GM18907 (cell line): ENCODE measurements around the gene MGME1.

Experiments
- ATAC-seq: cut with Tn5 transposase; IDR thresholded peaks from one replicate; pipeline ENCODE4 v1.9.1; 2021; ENCODE audit warnings: mild to moderate bottlenecking, moderate library complexity; ENCODE audit not compliant: unreplicated experiment

MGME1 gene, protein sequence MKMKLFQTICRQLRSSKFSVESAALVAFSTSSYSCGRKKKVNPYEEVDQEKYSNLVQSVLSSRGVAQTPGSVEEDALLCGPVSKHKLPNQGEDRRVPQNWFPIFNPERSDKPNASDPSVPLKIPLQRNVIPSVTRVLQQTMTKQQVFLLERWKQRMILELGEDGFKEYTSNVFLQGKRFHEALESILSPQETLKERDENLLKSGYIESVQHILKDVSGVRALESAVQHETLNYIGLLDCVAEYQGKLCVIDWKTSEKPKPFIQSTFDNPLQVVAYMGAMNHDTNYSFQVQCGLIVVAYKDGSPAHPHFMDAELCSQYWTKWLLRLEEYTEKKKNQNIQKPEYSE

GRCh38 chr20:17968366-17969277 is at the start of gene MGME1, which contains the start of gene SNX5:
TSS of gene MGME1 (plus strand) at chr20:17969018. CDS start at chr20:17969860, 842 bp downstream.
TSS of gene SNX5 (minus strand) at chr20:17968794. CDS start at chr20:17968425, 369 bp downstream.
- ATAC-seq: peak; percentile 82

DNA sequence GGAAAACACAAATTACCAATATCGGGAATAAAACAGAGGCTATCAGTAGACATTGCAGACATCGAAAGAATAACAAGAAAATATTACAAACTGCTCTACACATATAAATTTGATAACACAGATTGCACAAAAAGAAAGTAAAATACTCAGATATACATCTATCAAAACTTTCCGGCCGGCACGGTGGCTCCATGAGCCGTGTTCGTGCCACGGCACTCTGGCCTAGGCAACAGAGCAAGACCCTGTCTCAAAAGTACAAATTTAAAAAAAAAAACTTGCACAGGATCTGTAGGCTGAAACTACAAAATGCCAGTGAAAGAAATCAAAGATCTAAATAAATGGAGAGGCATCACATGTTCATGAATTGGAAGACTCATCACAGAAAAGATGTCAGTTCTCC is 49.7 kb upstream of the MGME1 start:
- ATAC-seq: no peak

- ATAC-seq: no peak
Observed at GRCh38 chr20:17921774-17922173, 47.0 kb upstream of the MGME1 start.

GRCh38 chr20:17925141-17925939 is 43.5 kb upstream of the MGME1 start:
- no peak for ATAC-seq

GRCh38 chr20:17925940-17926300 is 42.9 kb upstream of the MGME1 start:
- no peak for ATAC-seq

DNA sequence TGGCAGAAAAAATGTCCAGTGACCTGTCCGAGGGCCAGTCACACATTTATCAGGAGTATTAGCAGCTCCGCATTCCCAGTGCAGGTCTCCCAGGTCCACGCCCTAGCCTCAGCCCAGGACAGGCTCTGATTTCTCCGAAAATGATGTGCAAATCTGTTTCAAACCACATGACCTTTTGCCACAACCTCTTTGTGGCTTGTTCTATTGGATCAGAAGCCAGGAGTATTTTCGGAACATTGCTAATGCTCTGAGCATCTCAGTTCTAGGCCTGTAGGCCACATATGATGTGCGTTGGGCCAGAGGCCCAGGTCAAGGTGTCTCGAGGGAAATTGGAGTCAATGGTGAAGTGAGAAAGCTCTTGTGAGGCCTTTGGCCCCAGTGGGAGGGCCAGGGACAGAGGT is 40.6 kb upstream of the MGME1 start:
- ATAC-seq: no peak

DNA sequence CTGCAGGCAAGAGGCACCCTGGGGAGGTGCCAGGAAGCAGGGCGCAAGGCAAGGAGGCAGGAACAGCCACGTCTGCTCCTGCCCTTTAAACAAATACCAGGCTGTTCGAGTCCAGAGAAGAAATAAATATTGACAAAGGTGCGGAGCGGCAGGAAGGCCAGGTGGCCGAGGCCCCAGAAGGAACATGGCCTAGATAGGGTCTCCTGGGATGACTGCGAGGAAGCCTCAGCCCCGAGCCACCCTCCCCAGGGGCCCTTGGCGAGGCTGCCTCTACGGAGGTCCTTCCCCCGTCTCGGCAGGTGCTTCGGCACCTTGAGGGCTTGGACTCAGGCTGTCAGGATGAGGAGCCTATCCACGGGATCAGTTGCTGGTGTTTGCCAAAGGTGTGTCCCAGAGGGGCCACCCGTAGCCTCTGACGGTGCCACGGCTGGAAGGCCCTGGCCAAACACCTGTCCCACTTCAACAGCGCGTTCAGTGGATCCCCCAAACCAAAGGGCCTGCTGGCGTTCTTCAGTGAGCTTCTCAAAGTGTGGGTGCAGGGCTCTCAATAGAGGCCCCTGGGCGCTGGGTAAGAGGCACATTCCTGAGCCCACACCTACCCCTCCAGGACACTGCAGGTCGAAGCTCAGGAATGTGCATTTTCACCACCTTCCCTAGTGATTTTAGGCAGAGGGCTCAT is 40.0 kb upstream of the MGME1 start:
- no peak for ATAC-seq

DNA sequence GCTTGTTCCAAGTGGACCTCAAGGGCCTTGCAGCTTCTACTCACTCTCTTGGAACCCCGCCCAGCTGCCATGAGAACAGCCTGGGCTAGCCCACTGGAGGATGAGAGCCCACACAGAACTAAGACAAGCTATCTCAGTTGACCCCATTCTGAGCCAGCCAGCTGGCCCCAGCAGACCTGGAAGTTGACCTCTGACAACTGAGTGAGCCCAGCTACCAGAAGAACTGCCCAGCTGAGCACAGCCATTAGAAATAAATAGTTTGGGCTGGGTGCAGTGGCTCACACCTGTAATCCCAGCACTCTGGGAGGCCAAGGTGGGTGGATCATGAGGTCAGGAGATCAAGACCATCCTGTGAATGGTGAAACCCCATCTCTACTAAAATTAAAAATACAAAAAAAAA is 37.3 kb upstream of the MGME1 start:
- ATAC-seq: no peak

DNA sequence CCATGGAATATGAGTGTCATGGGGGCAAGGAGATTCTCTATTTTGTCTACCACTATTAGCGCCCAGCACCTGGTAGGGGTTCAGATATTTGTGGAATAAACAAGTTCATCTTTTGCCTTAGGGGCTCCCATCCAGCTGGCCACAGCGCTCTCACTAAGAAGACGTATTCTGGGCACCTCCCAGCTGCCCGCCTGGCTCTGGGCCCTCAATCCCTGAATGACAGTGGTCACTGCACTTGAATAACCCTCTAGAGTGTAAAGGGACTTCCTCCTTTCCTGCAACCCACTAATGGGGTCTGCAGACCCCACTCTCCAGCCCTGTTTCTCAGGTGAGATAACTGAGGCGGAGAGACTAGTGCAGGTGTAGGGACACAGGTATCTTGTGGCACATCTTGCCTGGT is 36.4 kb upstream of the MGME1 start:
- no peak for ATAC-seq

DNA sequence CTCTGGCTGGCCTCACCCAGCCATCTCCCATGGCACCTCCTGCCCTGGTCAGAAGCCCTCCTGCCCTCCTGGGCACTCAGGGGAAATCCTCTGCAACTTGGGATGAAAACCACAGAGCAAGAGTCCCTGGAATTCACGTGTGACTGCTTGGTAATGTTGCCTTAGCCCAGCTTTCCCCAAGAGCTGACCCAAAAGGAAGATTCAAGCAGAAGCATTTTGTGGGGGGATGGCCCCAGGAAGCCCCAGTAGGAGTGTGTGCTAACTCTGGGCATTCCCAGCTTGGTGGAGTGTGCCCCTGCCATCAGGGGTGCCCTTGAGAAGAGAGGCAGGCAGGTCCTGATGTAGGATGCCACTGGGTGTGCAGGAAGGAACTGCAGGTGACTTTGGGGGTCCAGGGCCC is 35.7 kb upstream of the MGME1 start:
- no peak for ATAC-seq

DNA sequence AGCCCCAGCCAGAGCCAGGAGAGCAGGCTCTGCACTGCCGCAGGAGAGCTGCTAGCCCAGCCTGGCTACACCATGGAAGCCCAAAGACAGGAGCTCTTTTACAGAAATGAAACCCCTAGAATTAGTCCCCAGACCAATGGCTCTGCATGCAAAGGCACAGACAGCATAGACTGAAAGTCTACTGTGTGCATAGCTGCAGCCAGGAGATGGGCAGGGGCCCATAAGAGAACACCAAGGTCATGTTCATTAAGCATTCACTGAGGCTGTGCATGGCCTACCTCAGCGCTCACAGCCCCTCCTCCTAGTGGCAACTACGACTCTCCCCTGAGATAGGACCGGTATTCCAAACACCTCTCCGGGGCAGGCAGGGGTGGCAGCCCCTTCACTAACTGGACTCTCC is 35.1 kb upstream of the MGME1 start:
- no peak for ATAC-seq

DNA sequence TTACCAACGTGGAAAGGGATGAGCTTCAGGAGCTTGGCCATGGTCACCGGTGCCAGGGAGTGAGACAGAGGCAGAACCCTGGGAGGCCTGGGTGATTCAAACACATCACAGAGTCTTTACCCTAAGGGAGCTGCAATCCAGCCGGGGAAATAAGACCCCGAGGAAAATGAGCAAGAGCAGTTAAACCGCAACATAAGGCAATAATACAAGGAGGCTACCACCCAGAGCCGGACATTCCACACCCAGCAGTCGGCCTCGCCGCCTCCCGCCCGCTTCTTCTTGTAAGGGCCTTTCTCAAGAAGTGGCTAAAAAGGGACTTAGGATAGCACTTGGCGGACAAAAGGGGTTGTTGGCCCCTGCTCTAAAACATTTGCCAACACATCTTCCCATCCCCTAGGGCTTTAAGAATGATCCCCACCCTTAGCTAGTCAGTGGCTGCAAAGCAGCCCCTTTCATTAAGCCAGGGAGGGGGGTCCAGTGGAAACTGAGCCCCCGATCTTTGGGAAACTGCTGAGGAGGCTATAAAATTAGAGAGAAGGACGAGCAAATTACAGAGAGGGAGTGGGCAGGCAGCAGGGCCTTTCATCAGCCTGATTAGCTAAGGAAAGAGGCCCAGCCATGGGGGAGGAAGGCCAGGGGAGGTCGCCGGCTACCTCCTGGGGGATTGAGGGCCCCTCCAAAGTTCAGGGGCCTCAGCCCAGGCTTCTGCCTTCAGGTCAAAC is 34.5 kb upstream of the MGME1 start:
- ATAC-seq: no peak

- ATAC-seq: no peak
Observed at GRCh38 chr20:17935186-17935585, 33.6 kb upstream of the MGME1 start.

GRCh38 chr20:17935761-17936160 is 33.1 kb upstream of the MGME1 start:
- ATAC-seq: no peak

DNA sequence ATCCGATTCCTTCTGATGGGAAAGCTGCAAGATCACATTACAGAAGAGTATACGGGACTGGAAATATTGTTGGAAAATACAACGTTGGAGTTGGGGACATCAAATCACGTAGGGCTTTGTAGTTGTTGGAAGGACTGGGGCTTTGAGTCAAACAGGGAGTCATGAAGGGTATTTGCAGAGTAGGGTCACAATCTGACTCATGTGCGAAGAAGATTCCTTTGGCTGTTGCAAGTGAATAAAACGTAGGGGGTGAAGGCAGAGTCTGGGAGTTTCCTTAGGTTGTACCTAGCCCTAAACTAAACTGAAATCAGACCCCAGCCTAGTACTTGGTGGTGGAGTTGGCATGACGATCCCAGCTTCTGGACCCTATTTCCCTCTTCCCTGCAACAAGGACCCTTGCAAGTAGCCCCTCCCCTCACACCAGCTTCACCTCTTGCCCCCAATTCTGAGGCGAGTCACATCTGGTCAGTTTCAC is 32.5 kb upstream of the MGME1 start:
- ATAC-seq: no peak

GRCh38 chr20:17936761-17937732 is 31.8 kb upstream of the MGME1 start:
- no peak for ATAC-seq

DNA sequence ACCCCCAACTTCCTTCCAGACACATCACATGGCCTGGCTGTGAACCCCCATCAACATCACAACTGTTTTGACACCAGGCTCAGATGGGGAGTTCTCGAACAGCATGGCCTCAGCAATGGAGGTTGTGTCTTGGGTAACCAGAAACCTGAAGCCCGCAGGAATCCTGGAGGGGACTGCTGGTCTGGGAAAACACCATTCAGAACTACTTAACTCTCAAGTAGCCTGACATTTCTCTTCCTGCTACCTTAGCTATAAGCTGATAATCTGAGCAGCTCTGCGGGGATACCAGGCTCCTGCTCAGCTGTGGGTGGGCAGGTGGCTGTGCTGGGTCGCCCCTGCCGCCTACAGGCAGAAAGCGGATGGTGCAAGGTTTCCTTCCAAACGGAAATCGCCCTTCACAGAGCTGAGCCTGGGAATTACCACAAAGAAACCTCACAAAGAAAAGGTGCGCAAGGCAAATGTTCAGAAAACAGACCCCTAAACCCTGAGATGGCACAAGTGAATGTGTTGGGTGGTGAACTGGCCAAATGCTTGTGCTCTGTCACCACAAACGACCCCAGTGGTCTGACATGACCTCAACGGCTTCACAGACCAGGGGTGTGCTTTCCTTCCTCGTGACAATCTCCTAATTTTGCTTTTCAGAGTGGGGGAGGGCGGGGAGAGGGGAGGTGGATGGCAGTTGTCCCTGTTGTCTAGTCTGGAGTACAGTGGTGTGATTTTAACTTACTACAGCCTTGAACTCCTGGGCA is 29.8 kb upstream of the MGME1 start:
- ATAC-seq: peak; percentile 76

GRCh38 chr20:17939622-17940223 is 29.1 kb upstream of the MGME1 start:
- ATAC-seq: peak; percentile 12
